HG03139 (cell line): ENCODE results near the gene PLGLB2.
"Not testable (repeated sequence)": the region's sequence is repeated elsewhere in the genome, so short reads cannot be mapped to it uniquely, and the experiment has no call there.

ENCODE experiments used
- ATAC-seq: cut with Tn5 transposase; IDR thresholded peaks from one replicate; pipeline ENCODE4 v1.9.1; 2021; ENCODE audit not compliant: unreplicated experiment

PLGLB2 gene

DNA sequence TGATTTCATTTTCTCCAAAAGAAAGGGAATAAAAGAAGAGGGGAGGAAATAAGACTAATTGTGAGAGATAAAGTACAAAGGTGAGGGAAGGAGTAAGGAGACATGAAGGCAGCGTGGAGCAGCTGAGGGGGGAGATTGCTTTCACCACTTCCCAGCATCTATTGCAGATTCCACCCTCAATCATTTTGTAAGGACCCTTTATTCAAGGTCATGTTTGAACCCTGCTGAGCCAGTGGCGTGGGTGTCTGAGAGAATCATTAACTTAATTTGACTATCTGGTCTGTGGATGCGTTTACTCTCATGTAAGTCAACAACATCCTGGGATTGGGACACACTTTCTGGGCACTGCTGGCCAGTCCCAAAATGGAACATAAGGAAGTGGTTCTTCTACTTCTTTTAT is at the start of gene PLGLB2:
Gene PLGLB2, plus strand, starts transcription at position 297 of the 400 bp plus-strand sequence. Its CDS starts 67 bp downstream, at position 364.
- ATAC-seq, result not testable (repeated sequence)

DNA sequence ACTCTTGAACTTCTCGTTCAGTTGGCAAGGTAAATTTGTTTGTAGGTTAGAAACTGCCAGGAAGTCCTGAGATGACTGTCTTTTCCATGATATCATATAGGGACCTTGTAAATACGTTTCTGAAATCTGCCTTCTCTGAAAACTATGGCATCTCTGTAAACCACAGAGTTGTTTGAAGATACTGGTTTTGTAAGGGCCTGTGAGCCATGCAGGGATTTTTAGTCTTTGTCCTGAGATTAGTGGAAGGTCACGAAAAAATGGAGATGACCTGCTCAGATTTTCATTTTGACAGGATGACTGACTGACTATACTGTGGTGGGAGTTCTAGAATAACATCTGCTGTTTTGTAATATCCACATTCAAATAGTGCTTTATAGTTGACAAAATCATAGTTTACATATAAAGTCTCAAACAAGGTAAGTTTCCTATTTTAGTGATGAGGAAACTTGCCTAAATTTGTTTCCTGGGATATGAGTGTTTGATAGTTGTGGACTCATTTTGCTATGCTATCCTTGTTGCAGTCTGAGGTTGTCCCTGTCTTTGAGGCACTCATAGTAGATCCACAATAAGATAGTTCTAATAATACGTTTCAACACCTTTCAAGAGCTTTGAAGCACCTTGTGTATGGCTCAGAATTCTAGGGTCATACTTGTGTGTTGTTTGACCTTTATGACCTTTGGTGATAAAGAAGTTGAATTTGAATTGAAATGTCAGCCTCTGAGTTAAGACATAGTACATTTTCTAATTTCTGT is 43.1 kb upstream of the PLGLB2 start:
- not testable (repeated sequence) for ATAC-seq

DNA sequence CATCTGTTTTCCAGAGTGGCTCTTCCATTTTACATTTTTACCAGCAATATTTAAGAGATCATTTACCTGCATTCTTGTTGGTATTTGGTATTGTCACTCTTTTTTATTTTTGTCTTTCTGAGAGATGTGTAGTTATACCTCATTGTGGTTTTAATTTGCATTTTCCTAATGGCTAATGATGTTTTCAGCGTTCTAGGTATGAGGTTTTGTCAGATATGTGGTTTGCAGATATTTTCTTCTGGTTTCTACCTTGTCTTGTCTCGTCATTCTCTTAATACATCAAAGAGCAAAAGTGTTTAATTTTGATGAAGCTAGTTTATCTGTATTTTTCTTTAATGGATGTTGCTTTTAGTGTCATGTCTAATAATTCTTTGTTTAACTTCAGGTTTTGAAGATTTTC is 39.5 kb upstream of the PLGLB2 start:
- ATAC-seq, result not testable (repeated sequence)

GRCh38 chr2:87727940-87728599 is 19.8 kb upstream of the PLGLB2 start:
- not testable (repeated sequence) for ATAC-seq

- ATAC-seq, result not testable (repeated sequence)
Measured at GRCh38 chr2:87740928-87741327, 7.0 kb upstream of the PLGLB2 start.

GRCh38 chr2:87742393-87743108 is 5.3 kb upstream of the PLGLB2 start:
- not testable (repeated sequence) for ATAC-seq

DNA sequence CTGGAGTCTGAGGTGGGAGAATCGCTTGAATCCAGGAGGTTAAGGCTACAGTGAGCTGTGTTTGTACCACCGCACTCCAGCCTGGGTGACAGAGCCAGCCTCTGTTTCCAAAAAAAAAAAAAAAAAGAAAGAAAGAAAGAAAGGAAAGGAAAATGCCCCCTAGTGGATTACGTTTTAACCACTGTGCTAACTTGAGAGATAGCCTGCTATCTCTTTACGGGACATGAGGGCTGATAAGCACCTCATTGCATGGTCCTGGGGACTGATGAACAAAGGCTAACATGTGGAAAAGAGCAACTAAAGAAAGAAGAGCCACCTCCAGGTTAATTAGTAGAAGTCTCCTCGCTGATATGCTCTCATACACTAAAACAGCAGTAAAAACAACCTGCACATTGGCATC is 4.2 kb upstream of the PLGLB2 start:
- ATAC-seq, result not testable (repeated sequence)

DNA sequence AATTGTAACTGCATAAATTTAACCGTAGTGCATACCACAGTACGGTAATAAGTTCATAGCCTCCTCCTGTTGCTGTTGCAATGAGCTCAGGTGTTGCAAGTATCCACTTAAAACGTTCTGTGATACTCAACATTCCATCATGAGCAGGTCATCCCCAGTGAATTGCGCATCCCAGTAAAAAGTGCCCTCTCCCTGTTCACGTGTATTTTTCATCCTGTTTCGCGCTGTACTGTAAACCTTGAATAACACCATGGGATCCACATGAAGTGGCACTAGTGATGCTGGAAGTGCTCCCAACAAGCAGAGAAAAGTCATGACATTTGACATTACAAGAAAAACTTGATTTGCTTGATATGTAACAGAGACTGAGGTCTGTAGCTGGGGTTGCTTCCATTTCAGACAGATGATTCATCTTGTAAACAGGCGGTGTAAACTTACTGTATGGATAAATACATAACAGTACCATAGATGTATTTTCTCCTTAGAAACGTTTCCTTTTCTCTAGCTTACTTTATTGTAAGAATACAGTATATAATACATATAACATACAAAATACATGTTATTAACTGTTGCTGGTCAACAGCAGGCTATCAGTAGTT is 2.4 kb upstream of the PLGLB2 start:
- not testable (repeated sequence) for ATAC-seq

- not testable (repeated sequence) for ATAC-seq
Measured at GRCh38 chr2:87748524-87748923, 637 bp downstream of the PLGLB2 start.

GRCh38 chr2:87750560-87750959 is 2.7 kb downstream of the PLGLB2 start:
- ATAC-seq, result not testable (repeated sequence)

GRCh38 chr2:87754759-87755158 is 6.9 kb downstream of the PLGLB2 start:
- ATAC-seq, result not testable (repeated sequence)
